HG02852 (cell line): ENCODE data around the gene ZNF709.
"Not testable (repeated sequence)": the region's sequence is repeated elsewhere in the genome, so short reads cannot be mapped to it uniquely, and the experiment has no call there.

Experiments
- ATAC-seq: cut with Tn5 transposase; IDR thresholded peaks from one replicate; pipeline ENCODE4 v1.9.1; 2021; ENCODE audit warnings: mild to moderate bottlenecking, moderate library complexity; ENCODE audit not compliant: unreplicated experiment

The ZNF709 gene

DNA sequence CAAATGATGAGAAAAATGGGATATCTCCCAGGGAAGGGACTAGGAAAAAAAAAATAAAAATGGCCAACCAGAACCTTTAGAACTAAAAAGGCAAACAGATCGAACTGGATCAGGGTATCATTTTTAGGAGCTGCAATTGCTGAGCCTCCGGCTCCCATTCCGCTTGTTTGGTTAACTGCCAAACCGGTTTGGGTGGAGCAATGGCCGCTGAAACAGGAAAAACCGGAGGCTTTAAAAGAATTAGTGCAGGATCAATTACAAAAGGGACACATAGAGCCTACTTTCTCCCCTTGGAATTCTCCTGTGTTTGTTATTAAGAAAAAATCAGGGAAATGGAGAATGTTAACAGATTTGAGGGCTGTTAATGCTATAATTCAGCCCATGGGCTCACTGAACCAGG lies 31.1 kb downstream of the ZNF709 start:
- ATAC-seq = no peak

- no peak for ATAC-seq
Measured at GRCh38 chr19:12450844-12451243, 33.8 kb downstream of the ZNF709 start.

DNA sequence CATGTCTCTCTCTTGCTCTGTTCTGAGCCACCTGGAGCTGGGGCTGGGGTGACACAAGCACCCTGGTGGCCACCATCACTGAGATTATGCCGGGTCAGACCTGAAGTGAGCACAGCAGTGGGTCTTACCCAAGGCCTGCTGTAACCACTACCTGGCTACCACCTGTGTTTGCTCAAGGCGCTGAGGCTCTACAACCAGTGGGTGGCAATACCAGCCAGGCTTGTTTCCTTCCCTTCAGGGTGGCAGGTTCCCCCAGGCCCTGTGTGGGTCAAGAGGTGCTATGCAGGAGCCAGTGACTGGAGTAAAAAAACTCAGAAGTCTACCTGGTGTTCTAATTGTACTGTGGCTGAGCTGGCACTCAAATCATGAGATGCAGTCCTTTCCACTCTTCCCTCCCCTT lies 35.8 kb downstream of the ZNF709 start:
- ATAC-seq = no peak

GRCh38 chr19:12440541-12441316 lies 43.9 kb downstream of the ZNF709 start, which contains the start of gene ZNF443:
TSS of gene ZNF443 (minus strand) at chr19:12441021. CDS start at chr19:12440914, 107 bp downstream.
- ATAC-seq = peak; percentile 94

GRCh38 chr19:12439686-12440540 lies 44.7 kb downstream of the ZNF709 start:
- not testable (repeated sequence) for ATAC-seq

- ATAC-seq = not testable (repeated sequence)
Measured at GRCh38 chr19:12430726-12431299, 53.8 kb downstream of the ZNF709 start.

- no peak for ATAC-seq
Measured at GRCh38 chr19:12425888-12426274, 58.7 kb downstream of the ZNF709 start.

GRCh38 chr19:12425236-12425887 lies 59.3 kb downstream of the ZNF709 start:
- ATAC-seq = no peak

GRCh38 chr19:12417273-12417672 lies 67.3 kb downstream of the ZNF709 start:
- not testable (repeated sequence) for ATAC-seq

DNA sequence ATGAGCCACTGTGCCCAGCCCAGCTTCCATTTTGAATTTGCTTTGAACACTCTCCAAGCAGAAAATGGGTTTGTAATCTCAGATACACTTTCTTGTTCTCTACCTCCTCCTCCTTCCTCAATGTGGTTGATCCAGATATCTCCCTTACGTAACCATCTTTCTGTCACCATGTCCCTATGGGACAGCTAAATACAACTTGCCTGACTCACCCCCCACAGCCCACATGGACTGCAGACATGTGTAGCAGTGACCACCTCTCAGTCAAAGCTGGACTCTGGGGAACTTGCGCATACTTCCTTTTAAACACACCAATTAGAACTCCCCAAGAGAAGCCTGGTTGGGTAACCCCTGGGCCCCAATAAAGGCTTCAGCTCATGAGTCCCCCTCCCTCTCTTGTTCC lies 72.7 kb downstream of the ZNF709 start:
- ATAC-seq = no peak
